OCI-LY7 (cell line): ENCODE measurements around the gene ENAH. TPM values are rescaled to one million over a fixed set of nuclear protein-coding genes. Genes with fewer than 3 reads are reported as not detected.

Experiments
- BruUV-seq: library from RNA; stranded (reverse); fragments of 400-500 nt; replicated peaks from 2 replicates; lab custom pipeline; 2021; lab: Mats Ljungman, UMichigan
- CTCF ChIA-PET: fragments of 300-600 bp; sonication (Branson Sonifier 250); formaldehyde crosslinking; loops from one replicate; lab custom pipeline; 2022; ENCODE audit warnings: antibody characterized with exemption; ENCODE audit not compliant: unreplicated experiment; lab: Charles Lee
- POLR2A ChIA-PET: fragments of 300-600 bp; sonication (Branson Sonifier 250); formaldehyde crosslinking; loops from one replicate; lab custom pipeline; 2022; ENCODE audit warnings: antibody characterized with exemption; lab: Charles Lee
- DNase-seq: peaks from one replicate; pipeline ENCODE4 v3.0.0-alpha.2; 2015; ENCODE audit warnings: low spot score
- H2AFZ ChIP-seq: fragments of 200-600 bp; sonication (generic), shearing (Covaris generic); 2 replicates; pipeline ENCODE4 v1.6.1; 2014; ENCODE audit warnings: mild to moderate bottlenecking, antibody characterized with exemption, low read length, moderate library complexity
- H3K27ac ChIP-seq: fragments of 200-600 bp; sonication (generic); 2 replicates; pipeline ENCODE4 v1.5.1; 2014; ENCODE audit warnings: mixed run types, low read depth, mild to moderate bottlenecking, moderate library complexity, low read length, inconsistent platforms; ENCODE audit not compliant: poor library complexity, severe bottlenecking
- H3K36me3 ChIP-seq: fragments of 200-600 bp; sonication (generic); 2 replicates; pipeline ENCODE4 v1.6.1; 2014; ENCODE audit warnings: mild to moderate bottlenecking, antibody characterized with exemption, low read length, moderate library complexity, mixed read lengths; ENCODE audit not compliant: insufficient read depth
- H3K4me1 ChIP-seq: fragments of 200-600 bp; sonication (generic); 2 replicates; pipeline ENCODE4 v1.5.1; 2014; ENCODE audit warnings: mild to moderate bottlenecking, low read length; ENCODE audit not compliant: insufficient read depth, poor library complexity, severe bottlenecking
- H3K4me2 ChIP-seq: fragments of 200-600 bp; sonication (generic); 2 replicates; pipeline ENCODE4 v1.6.1; 2014; ENCODE audit warnings: mild to moderate bottlenecking, low read length
- H3K4me3 ChIP-seq: fragments of 200-600 bp; sonication (generic); 2 replicates; pipeline ENCODE4 v1.5.1; 2014; ENCODE audit warnings: mild to moderate bottlenecking, low read depth, low read length; ENCODE audit not compliant: poor library complexity, severe bottlenecking
- H3K79me2 ChIP-seq: fragments of 200-600 bp; sonication (generic); 2 replicates; pipeline ENCODE4 v1.6.1; 2016; ENCODE audit warnings: low read depth, mild to moderate bottlenecking, low read length, moderate library complexity, mixed read lengths; ENCODE audit not compliant: insufficient read depth
- H3K9me2 ChIP-seq: fragments of 200-600 bp; sonication (generic); 2 replicates; pipeline ENCODE4 v1.6.1; 2016; ENCODE audit warnings: mild to moderate bottlenecking, low read length, mixed read lengths; ENCODE audit not compliant: insufficient read depth
- H3K9me3 ChIP-seq: fragments of 200-600 bp; sonication (generic); 2 replicates; pipeline ENCODE4 v1.6.1; 2014; ENCODE audit warnings: mild to moderate bottlenecking, mixed run types, low read length, mixed read lengths
- H4K20me1 ChIP-seq: fragments of 200-600 bp; sonication (generic); 2 replicates; pipeline ENCODE4 v1.6.1; 2014; ENCODE audit warnings: mild to moderate bottlenecking, antibody characterized with exemption, low read length, moderate library complexity, mixed read lengths; ENCODE audit not compliant: insufficient read depth
- EZH2phosphoT487 ChIP-seq: fragments of 200-600 bp; sonication (generic); IDR thresholded peaks from 2 replicates; pipeline ENCODE4 v1.6.1; 2018; ENCODE audit warnings: low read depth, borderline replicate concordance, mild to moderate bottlenecking, mixed run types, antibody characterized with exemption, low read length, moderate library complexity, mixed read lengths
- intact Hi-C: fragments of 100-400 bp; cut with micrococcal nuclease; formaldehyde crosslinking; loops from one replicate; pipeline ENCODE4 v1.10.0; 2022; ENCODE audit not compliant: unreplicated experiment
- total RNA-seq, 2 experiments: library from RNA; depleted of rRNA in 1 of 2; stranded (reverse); fragments of >200 nt in 1 of 2; shearing (Covaris generic) in 1 of 2; gene quantifications; 2 replicates each; pipeline ENCODE4 v1.2.3, GENCODE V29; 2014 to 2022
- TF ChIP-seq, protein P1 (sequence below): fragments of 200-600 bp; sonication (generic); conservative IDR thresholded peaks from 2 replicates; pipeline ENCODE4 v1.5.1; 2014; ENCODE audit warnings: mild to moderate bottlenecking, antibody characterized with exemption, low read length, moderate library complexity, mixed read lengths

Gene ENAH
- total RNA-seq, 2 experiments from 2014 or later, result 4.6 to 18.1 TPM

DNA sequence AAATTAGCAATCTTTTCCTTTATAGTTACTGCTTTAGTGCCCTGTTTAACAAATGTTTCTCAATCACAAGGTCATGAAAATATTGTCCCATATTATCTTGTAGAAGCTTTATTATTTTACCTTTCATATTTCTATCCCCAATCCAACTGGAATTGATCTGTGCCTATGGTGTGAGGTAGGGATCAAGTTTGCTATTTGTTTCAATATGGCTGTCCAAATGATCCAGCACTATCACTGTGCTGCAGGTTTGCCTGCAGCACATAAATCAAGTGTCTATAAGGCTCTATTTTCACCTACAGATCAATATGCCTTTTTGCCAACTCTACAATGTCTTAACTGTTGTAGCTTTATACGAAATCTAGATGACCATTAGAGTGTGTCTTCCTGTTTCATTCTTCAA lies 96.2 kb downstream of the ENAH start:
- no peak overlapping the region for H3K4me2 ChIP-seq
- H3K4me3 ChIP-seq, result no peak overlapping the region
- H3K9me3 ChIP-seq, result peaks cover 8% of the 10 kb centered on the region; the same call in 1 of the 2 replicates
- no peaks in the 10 kb centered on the region for H3K4me1 ChIP-seq
- no peak overlapping the region for H3K27ac ChIP-seq
- CTCF ChIA-PET, result no interaction called here
- POLR2A ChIA-PET, result interaction anchor here (0.8 to 1.6 kb wide), 5 partner anchors 8 to 216 kb away, joined by 3 to 6 read pairs (median 4); no protein-coding TSS in a partner anchor
- H3K79me2 ChIP-seq, result no peaks in the 10 kb centered on the region
- H3K36me3 ChIP-seq, result no peaks in the 10 kb centered on the region
- no TSS peak for BruUV-seq
- no peaks in the 10 kb centered on the region for H4K20me1 ChIP-seq
- H2AFZ ChIP-seq, result no peak overlapping the region
- intact Hi-C loops, result no loop called here
- no peak for DNase-seq
- no peaks in the 10 kb centered on the region for H3K9me2 ChIP-seq
- no peak for TF ChIP-seq EZH2phosphoT487

DNA sequence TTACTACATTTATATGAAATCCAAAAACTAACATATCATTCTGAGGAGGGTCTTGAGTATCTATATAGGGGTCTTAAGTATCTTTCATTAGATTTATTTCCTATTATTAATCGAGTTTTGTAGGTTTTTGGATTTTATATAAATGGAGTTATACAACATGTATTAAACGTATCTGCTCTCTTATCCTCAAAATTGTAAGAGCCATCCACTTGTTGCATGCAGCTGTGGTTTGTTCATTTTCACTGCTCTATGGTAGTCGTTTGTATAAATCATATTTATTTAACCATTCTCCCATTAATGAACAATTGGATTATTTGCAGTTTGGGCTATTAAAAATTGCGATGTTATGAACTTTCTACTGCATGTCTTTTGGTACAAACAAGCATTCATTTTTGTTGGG lies 97.1 kb downstream of the ENAH start:
- Histone ChIP-seq H3K4me3 (no peak overlapping the region), H3K79me2 (no peaks in the 10 kb centered on the region), H3K4me1 (no peaks in the 10 kb centered on the region), H3K4me2 (no peak overlapping the region), H3K9me3 (peaks cover 8% of the 10 kb centered on the region; the same call in 1 of the 2 replicates), H3K36me3 (no peaks in the 10 kb centered on the region), H3K9me2 (no peaks in the 10 kb centered on the region), H4K20me1 (no peaks in the 10 kb centered on the region), H3K27ac (no peak overlapping the region), H2AFZ (no peak overlapping the region)
- ChIA-PET CTCF (no interaction called here), POLR2A (interaction anchor here (1.3 kb wide), 1 partner anchor 9 kb away, joined by 6 read pairs; no protein-coding TSS in a partner anchor)
- no peak for TF ChIP-seq EZH2phosphoT487
- TF ChIP-seq, protein P1, sequence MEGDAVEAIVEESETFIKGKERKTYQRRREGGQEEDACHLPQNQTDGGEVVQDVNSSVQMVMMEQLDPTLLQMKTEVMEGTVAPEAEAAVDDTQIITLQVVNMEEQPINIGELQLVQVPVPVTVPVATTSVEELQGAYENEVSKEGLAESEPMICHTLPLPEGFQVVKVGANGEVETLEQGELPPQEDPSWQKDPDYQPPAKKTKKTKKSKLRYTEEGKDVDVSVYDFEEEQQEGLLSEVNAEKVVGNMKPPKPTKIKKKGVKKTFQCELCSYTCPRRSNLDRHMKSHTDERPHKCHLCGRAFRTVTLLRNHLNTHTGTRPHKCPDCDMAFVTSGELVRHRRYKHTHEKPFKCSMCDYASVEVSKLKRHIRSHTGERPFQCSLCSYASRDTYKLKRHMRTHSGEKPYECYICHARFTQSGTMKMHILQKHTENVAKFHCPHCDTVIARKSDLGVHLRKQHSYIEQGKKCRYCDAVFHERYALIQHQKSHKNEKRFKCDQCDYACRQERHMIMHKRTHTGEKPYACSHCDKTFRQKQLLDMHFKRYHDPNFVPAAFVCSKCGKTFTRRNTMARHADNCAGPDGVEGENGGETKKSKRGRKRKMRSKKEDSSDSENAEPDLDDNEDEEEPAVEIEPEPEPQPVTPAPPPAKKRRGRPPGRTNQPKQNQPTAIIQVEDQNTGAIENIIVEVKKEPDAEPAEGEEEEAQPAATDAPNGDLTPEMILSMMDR, result no peak
- intact Hi-C loops, result loop anchor here (2.0 kb wide), 3 partner anchors 75 to 421 kb away; no protein-coding TSS in a partner anchor
- no peak for DNase-seq
- no TSS peak for BruUV-seq

DNA sequence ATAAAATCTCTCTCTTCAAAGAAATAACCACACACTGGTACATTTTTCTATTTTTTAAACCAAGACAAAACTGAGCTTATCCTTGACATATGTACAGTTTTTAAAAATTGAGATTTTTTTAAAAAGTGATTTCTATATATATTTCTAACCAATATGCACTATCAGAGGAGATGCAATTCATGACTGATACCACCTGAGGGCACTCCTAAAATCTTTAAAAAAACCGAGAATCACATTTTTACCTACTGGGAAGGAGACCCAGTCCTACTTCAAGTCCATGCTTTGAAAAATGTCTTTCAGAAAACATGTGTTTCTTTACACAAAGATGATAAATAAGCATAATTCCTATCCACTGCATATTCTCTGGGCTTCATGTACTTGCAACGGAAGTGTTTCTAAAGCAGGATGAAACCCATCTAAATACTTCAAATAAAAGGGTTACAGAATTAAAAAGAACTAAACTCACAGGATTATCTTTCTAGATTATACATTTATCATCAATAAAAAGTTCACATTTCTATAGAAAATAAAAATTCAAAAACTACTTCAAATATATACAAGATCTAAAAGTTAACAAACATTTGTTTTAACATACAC lies 98.6 kb downstream of the ENAH start:
- Histone ChIP-seq H3K9me3 (peaks cover 8% of the 10 kb centered on the region; the same call in 1 of the 2 replicates), H3K4me3 (no peak overlapping the region), H3K79me2 (no peaks in the 10 kb centered on the region), H3K9me2 (no peaks in the 10 kb centered on the region), H4K20me1 (no peaks in the 10 kb centered on the region), H3K4me2 (no peak overlapping the region), H2AFZ (no peak overlapping the region), H3K36me3 (no peaks in the 10 kb centered on the region), H3K4me1 (no peaks in the 10 kb centered on the region), H3K27ac (no peak overlapping the region)
- peak; percentile 56 for DNase-seq
- ChIA-PET POLR2A (interaction anchor here (1.0 kb wide), 1 partner anchor 25 kb away, joined by 4 read pairs; no protein-coding TSS in a partner anchor), CTCF (no interaction called here)
- no TSS peak for BruUV-seq
- intact Hi-C loops, result loop anchor here (1.0 to 2.0 kb wide), 6 partner anchors 74 to 422 kb away; no protein-coding TSS in a partner anchor
- TF ChIP-seq, protein P1, result peak; percentile 94
- TF ChIP-seq EZH2phosphoT487, result no peak
